GM23338 (cell line): Measurements from ENCODE around the gene SKIC2. TPM values are rescaled to one million over a fixed set of nuclear protein-coding genes. Genes with fewer than 3 reads are reported as not detected.

Source experiments
- ATAC-seq: fragments of 200-7000 bp; cut with Tn5 transposase; 3 replicates; pipeline ENCODE4 v1.9.1; 2020
- DNase-seq: peaks from one replicate; pipeline ENCODE4 v3.0.0-alpha.2; 2015; ENCODE audit warnings: low spot score
- H2AFZ ChIP-seq: fragments of 200-600 bp; sonication (generic); 2 replicates; pipeline ENCODE4 v1.8.0; 2016; ENCODE audit warnings: antibody characterized with exemption, mild to moderate bottlenecking, moderate library complexity
- H3F3A ChIP-seq: fragments of 200-600 bp; sonication (generic); replicated peaks from 2 replicates; pipeline ENCODE4 v1.8.0; 2017; ENCODE audit warnings: antibody characterized with exemption, mixed run types, low read depth
- H3K27ac ChIP-seq: fragments of 200-600 bp; sonication (generic); 2 replicates; pipeline ENCODE4 v1.6.1; 2016; ENCODE audit warnings: low read depth
- H3K27me3 ChIP-seq: fragments of 200-600 bp; sonication (generic); 2 replicates; pipeline ENCODE4 v1.8.0; 2016; ENCODE audit warnings: mild to moderate bottlenecking, mixed run types, moderate library complexity; ENCODE audit not compliant: insufficient read depth
- H3K36me3 ChIP-seq: fragments of 200-600 bp; sonication (generic); 2 replicates; pipeline ENCODE4 v1.8.0; 2016; ENCODE audit warnings: mild to moderate bottlenecking; ENCODE audit not compliant: insufficient read depth
- H3K4me1 ChIP-seq: fragments of 200-600 bp; sonication (generic); 2 replicates; pipeline ENCODE4 v1.8.0; 2016; ENCODE audit warnings: mild to moderate bottlenecking, moderate library complexity; ENCODE audit not compliant: insufficient read depth
- H3K4me2 ChIP-seq: fragments of 200-600 bp; sonication (generic); 2 replicates; pipeline ENCODE4 v1.7.1; 2017; ENCODE audit warnings: mixed run types
- H3K4me3 ChIP-seq: fragments of 200-600 bp; sonication (generic); 2 replicates; pipeline ENCODE4 v1.6.1; 2016; ENCODE audit warnings: mixed run types
- H3K79me2 ChIP-seq: fragments of 200-600 bp; sonication (generic); replicated peaks from 2 replicates; pipeline ENCODE4 v1.8.0; 2017; ENCODE audit warnings: mild to moderate bottlenecking; ENCODE audit not compliant: insufficient read depth
- H3K9me2 ChIP-seq: fragments of 200-600 bp; sonication (generic); 2 replicates; pipeline ENCODE4 v1.8.0; 2017; ENCODE audit not compliant: insufficient read depth
- H4K20me1 ChIP-seq: fragments of 200-600 bp; sonication (generic); replicated peaks from 2 replicates; pipeline ENCODE4 v1.8.0; 2017; ENCODE audit warnings: mild to moderate bottlenecking; ENCODE audit not compliant: insufficient read depth
- H3K27ac Mint-ChIP-seq: 2 replicates; pipeline ENCODE4 v1.8.0; 2020; ENCODE audit warnings: inconsistent platforms, mild to moderate bottlenecking, moderate library complexity, mixed read lengths
- H3K27me3 Mint-ChIP-seq: 3 replicates; pipeline ENCODE4 v1.8.0; 2022; ENCODE audit warnings: low read depth, mild to moderate bottlenecking, moderate library complexity, mixed read lengths, inconsistent platforms; ENCODE audit not compliant: insufficient read depth, poor library complexity
- H3K36me3 Mint-ChIP-seq: 3 replicates; pipeline ENCODE4 v1.8.0; 2021; ENCODE audit warnings: low read depth, mild to moderate bottlenecking, inconsistent platforms, moderate library complexity, mixed read lengths
- H3K4me1 Mint-ChIP-seq: 3 replicates; pipeline ENCODE4 v1.8.0; 2020; ENCODE audit warnings: mild to moderate bottlenecking, inconsistent platforms, mixed read lengths
- H3K4me3 Mint-ChIP-seq: 3 replicates; pipeline ENCODE4 v1.8.0; 2021; ENCODE audit warnings: moderate library complexity, mild to moderate bottlenecking, inconsistent platforms, mixed read lengths
- H3K9me3 Mint-ChIP-seq: 3 replicates; pipeline ENCODE4 v1.8.0; 2020; ENCODE audit warnings: moderate library complexity, mild to moderate bottlenecking, inconsistent platforms, mixed read lengths
- CREB1 ChIP-seq: fragments of 250-450 bp; sonication (Bioruptor Pico); IDR thresholded peaks from 2 replicates; pipeline ENCODE4 v1.5.0; 2020; ENCODE audit warnings: low read depth, mild to moderate bottlenecking, moderate library complexity
- JUNB ChIP-seq: IDR thresholded peaks from one replicate; pipeline ENCODE4 v1.6.1; 2016; ENCODE audit warnings: antibody characterized with exemption; ENCODE audit not compliant: unreplicated experiment
- NANOG ChIP-seq: IDR thresholded peaks from 2 replicates; pipeline ENCODE4 v1.6.1; 2016; ENCODE audit warnings: antibody characterized with exemption, borderline replicate concordance
- POLR2AphosphoS5 ChIP-seq: IDR thresholded peaks from 2 replicates; pipeline ENCODE4 v1.6.1; 2016; ENCODE audit warnings: antibody characterized with exemption, low read depth
- STAT1 ChIP-seq: IDR thresholded peaks from one replicate; pipeline ENCODE4 v1.6.1; 2016; ENCODE audit warnings: antibody characterized with exemption; ENCODE audit not compliant: unreplicated experiment
- ZNF114 ChIP-seq: fragments of 250-450 bp; sonication (Bioruptor Pico); IDR thresholded peaks from 2 replicates; pipeline ENCODE4 v1.5.0; 2020; ENCODE audit warnings: mild to moderate bottlenecking, moderate library complexity
- polyA plus RNA-seq: library from polyadenylated mRNA; unstranded; fragments of >200 nt; fragmentation: Nextera tagmentation; extraction: Ambion mirVana; gene quantifications from 2 replicates; pipeline ENCODE4 v1.2.1, GENCODE V29; 2016
- total RNA-seq: library from RNA; depleted of rRNA; stranded (reverse); fragments of >200 nt; shearing (Covaris generic); gene quantifications from 2 replicates; pipeline ENCODE4 v1.2.3, GENCODE V29; 2014
- TF ChIP-seq, protein P1 (sequence below): IDR thresholded peaks from 2 replicates; pipeline ENCODE4 v1.6.1; 2016; ENCODE audit warnings: antibody characterized with exemption
- TF ChIP-seq, protein P2 (sequence below), 2 experiments: fragments of 200-600 bp in 1 of 2; sonication (generic) in 1 of 2; conservative IDR thresholded peaks; 2 replicates each; pipeline versions ENCODE4 v1.5.1 to v1.6.1; 2016 to 2017; ENCODE audit warnings: antibody characterized with exemption in 2 of 2, low read depth in 2 of 2, mild to moderate bottlenecking in 2 of 2, moderate library complexity in 1 of 2
- TF ChIP-seq, protein P3 (sequence below): fragments of 250-450 bp; sonication (Bioruptor Pico); IDR thresholded peaks from 2 replicates; pipeline ENCODE4 v1.5.0; 2020; ENCODE audit warnings: mild to moderate bottlenecking, moderate library complexity

SKIC2 gene
- total and polyA plus RNA-seq, 2 experiments from 2014 or later: 21.6 to 47.2 TPM

DNA sequence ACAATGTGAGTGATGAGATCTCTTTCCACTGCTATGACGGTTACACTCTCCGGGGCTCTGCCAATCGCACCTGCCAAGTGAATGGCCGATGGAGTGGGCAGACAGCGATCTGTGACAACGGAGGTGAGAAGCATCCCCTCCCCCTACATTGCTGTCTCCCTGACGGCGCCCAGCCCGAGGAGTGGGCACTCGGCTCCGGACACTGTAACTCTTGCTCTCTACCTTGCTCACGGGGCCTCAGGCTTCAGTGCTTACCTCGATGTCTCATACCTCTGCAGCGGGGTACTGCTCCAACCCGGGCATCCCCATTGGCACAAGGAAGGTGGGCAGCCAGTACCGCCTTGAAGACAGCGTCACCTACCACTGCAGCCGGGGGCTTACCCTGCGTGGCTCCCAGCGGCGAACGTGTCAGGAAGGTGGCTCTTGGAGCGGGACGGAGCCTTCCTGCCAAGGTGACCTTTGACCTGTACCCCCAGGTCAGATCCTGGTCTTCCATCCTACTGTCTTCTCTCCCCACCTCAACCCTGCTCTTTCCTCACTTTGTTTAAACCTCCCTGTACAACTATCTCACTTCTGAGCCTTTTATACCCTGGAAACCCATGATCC lies 11.8 kb upstream of the SKIC2 start:
- H3K4me1 Mint-ChIP-seq: no peaks in the 10 kb centered on the region; the same call in 1 of the 3 replicates
- ATAC-seq: no peak
- Histone ChIP-seq H3K36me3 (peaks cover 6% of the 10 kb centered on the region; the same call in 1 of the 2 replicates), H3K4me3 (no peak overlapping the region), H3K9me2 (no peaks in the 10 kb centered on the region), H3K27ac (no peak overlapping the region), H4K20me1 (no peaks in the 10 kb centered on the region), H2AFZ (no peak overlapping the region), H3K4me2 (no peak overlapping the region), H3F3A (no peaks in the 10 kb centered on the region), H3K27me3 (no peaks in the 10 kb centered on the region), H3K79me2 (no peaks in the 10 kb centered on the region), H3K4me1 (no peaks in the 10 kb centered on the region)
- peaks cover 26% of the 10 kb centered on the region for H3K27me3 Mint-ChIP-seq
- no peak overlapping the region for H3K4me3 Mint-ChIP-seq
- TF ChIP-seq JUNB: no peak
- TF ChIP-seq, protein P1, sequence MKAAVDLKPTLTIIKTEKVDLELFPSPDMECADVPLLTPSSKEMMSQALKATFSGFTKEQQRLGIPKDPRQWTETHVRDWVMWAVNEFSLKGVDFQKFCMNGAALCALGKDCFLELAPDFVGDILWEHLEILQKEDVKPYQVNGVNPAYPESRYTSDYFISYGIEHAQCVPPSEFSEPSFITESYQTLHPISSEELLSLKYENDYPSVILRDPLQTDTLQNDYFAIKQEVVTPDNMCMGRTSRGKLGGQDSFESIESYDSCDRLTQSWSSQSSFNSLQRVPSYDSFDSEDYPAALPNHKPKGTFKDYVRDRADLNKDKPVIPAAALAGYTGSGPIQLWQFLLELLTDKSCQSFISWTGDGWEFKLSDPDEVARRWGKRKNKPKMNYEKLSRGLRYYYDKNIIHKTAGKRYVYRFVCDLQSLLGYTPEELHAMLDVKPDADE: no peak
- H3K27ac Mint-ChIP-seq: no peak overlapping the region
- peaks cover 3% of the 10 kb centered on the region for H3K36me3 Mint-ChIP-seq
- H3K9me3 Mint-ChIP-seq: peaks cover 3% of the 10 kb centered on the region; the same call in 1 of the 3 replicates
- no peak for DNase-seq

DNA sequence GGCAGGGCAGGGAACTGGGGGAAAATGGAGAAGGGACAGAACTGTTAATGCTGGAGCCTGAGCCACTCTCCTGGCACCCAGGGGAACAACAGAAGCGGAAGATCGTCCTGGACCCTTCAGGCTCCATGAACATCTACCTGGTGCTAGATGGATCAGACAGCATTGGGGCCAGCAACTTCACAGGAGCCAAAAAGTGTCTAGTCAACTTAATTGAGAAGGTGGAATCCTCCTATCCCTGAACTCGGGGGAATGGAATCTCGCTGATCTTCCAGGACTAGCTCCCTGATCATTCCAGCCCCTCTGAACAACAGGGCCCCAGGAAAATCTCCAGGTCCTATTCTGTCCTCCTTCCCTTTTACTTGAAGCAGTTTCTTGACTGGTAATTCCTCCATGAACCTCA lies 11.1 kb upstream of the SKIC2 start:
- DNase-seq (no peak), ATAC-seq (no peak)
- Histone ChIP-seq H3F3A (0 out of 2 replicates have a peak, but pooled peaks cover 5% of the 10 kb centered on the region), H3K4me2 (no peak overlapping the region), H4K20me1 (no peaks in the 10 kb centered on the region; the same call in 1 of the 2 replicates), H3K27ac (no peak overlapping the region), H3K79me2 (no peaks in the 10 kb centered on the region), H3K4me1 (no peaks in the 10 kb centered on the region), H3K27me3 (no peaks in the 10 kb centered on the region), H3K36me3 (peaks cover 6% of the 10 kb centered on the region; the same call in 1 of the 2 replicates), H2AFZ (no peak overlapping the region), H3K9me2 (no peaks in the 10 kb centered on the region), H3K4me3 (no peak overlapping the region)
- H3K27me3 Mint-ChIP-seq: peaks cover 19% of the 10 kb centered on the region
- H3K4me3 Mint-ChIP-seq: no peak overlapping the region
- no peaks in the 10 kb centered on the region; the same call in 1 of the 3 replicates for H3K4me1 Mint-ChIP-seq
- H3K27ac Mint-ChIP-seq: no peak overlapping the region
- peaks cover 6% of the 10 kb centered on the region for H3K36me3 Mint-ChIP-seq
- H3K9me3 Mint-ChIP-seq: peaks cover 3% of the 10 kb centered on the region; the same call in 1 of the 3 replicates
- TF ChIP-seq POLR2AphosphoS5 (no peak), JUNB (no peak), NANOG (no peak), ZNF114 (CRISPR knock-in tag) (no peak), CREB1 (CRISPR knock-in tag) (no peak), STAT1 (no peak)
- TF ChIP-seq, protein P2, sequence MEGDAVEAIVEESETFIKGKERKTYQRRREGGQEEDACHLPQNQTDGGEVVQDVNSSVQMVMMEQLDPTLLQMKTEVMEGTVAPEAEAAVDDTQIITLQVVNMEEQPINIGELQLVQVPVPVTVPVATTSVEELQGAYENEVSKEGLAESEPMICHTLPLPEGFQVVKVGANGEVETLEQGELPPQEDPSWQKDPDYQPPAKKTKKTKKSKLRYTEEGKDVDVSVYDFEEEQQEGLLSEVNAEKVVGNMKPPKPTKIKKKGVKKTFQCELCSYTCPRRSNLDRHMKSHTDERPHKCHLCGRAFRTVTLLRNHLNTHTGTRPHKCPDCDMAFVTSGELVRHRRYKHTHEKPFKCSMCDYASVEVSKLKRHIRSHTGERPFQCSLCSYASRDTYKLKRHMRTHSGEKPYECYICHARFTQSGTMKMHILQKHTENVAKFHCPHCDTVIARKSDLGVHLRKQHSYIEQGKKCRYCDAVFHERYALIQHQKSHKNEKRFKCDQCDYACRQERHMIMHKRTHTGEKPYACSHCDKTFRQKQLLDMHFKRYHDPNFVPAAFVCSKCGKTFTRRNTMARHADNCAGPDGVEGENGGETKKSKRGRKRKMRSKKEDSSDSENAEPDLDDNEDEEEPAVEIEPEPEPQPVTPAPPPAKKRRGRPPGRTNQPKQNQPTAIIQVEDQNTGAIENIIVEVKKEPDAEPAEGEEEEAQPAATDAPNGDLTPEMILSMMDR (conservative IDR thresholded peaks at IDR 0.05; ENCODE audit: low read depth in 2 of 2): no peak
- TF ChIP-seq, protein P3, sequence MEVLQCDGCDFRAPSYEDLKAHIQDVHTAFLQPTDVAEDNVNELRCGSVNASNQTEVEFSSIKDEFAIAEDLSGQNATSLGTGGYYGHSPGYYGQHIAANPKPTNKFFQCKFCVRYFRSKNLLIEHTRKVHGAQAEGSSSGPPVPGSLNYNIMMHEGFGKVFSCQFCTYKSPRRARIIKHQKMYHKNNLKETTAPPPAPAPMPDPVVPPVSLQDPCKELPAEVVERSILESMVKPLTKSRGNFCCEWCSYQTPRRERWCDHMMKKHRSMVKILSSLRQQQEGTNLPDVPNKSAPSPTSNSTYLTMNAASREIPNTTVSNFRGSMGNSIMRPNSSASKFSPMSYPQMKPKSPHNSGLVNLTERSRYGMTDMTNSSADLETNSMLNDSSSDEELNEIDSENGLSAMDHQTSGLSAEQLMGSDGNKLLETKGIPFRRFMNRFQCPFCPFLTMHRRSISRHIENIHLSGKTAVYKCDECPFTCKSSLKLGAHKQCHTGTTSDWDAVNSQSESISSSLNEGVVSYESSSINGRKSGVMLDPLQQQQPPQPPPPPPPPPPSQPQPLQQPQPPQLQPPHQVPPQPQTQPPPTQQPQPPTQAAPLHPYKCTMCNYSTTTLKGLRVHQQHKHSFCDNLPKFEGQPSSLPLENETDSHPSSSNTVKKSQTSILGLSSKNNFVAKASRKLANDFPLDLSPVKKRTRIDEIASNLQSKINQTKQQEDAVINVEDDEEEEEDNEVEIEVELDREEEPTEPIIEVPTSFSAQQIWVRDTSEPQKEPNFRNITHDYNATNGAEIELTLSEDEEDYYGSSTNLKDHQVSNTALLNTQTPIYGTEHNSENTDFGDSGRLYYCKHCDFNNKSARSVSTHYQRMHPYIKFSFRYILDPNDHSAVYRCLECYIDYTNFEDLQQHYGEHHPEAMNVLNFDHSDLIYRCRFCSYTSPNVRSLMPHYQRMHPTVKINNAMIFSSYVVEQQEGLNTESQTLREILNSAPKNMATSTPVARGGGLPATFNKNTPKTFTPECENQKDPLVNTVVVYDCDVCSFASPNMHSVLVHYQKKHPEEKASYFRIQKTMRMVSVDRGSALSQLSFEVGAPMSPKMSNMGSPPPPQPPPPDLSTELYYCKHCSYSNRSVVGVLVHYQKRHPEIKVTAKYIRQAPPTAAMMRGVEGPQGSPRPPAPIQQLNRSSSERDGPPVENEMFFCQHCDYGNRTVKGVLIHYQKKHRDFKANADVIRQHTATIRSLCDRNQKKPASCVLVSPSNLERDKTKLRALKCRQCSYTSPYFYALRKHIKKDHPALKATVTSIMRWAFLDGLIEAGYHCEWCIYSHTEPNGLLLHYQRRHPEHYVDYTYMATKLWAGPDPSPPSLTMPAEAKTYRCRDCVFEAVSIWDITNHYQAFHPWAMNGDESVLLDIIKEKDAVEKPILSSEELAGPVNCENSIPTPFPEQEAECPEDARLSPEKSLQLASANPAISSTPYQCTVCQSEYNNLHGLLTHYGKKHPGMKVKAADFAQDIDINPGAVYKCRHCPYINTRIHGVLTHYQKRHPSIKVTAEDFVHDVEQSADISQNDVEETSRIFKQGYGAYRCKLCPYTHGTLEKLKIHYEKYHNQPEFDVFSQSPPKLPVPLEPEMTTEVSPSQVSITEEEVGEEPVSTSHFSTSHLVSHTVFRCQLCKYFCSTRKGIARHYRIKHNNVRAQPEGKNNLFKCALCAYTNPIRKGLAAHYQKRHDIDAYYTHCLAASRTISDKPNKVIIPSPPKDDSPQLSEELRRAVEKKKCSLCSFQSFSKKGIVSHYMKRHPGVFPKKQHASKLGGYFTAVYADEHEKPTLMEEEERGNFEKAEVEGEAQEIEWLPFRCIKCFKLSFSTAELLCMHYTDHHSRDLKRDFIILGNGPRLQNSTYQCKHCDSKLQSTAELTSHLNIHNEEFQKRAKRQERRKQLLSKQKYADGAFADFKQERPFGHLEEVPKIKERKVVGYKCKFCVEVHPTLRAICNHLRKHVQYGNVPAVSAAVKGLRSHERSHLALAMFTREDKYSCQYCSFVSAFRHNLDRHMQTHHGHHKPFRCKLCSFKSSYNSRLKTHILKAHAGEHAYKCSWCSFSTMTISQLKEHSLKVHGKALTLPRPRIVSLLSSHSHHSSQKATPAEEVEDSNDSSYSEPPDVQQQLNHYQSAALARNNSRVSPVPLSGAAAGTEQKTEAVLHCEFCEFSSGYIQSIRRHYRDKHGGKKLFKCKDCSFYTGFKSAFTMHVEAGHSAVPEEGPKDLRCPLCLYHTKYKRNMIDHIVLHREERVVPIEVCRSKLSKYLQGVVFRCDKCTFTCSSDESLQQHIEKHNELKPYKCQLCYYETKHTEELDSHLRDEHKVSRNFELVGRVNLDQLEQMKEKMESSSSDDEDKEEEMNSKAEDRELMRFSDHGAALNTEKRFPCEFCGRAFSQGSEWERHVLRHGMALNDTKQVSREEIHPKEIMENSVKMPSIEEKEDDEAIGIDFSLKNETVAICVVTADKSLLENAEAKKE (CRISPR knock-in tag): no peak
